Ascending aorta (tissue), 2 donors: Measurements from ENCODE around the gene SPAG17. TPM values are rescaled to one million over a fixed set of nuclear protein-coding genes. Genes with fewer than 3 reads are reported as not detected.

Experiments
- DNase-seq, 2 donors: peaks; one replicate each; pipeline ENCODE4 v3.0.0-alpha.2; 2019; ENCODE audit warnings: low spot score in 2 of 2
- H3K27ac ChIP-seq, 2 donors: fragments of 200-600 bp; sonication (generic); one replicate each; pipeline ENCODE4 v1.5.1; 2016 to 2017; ENCODE audit warnings: mild to moderate bottlenecking in 1 of 2
- H3K27me3 ChIP-seq: fragments of 200-600 bp; sonication (generic); one replicate; pipeline ENCODE4 v1.5.1; 2017
- H3K36me3 ChIP-seq, 2 donors: fragments of 200-600 bp; sonication (generic); one replicate each; pipeline ENCODE4 v1.5.1; 2016
- H3K4me1 ChIP-seq, 2 donors: fragments of 200-600 bp; sonication (generic); one replicate each; pipeline ENCODE4 v1.5.1; 2016 to 2017; ENCODE audit warnings: mild to moderate bottlenecking in 1 of 2
- H3K4me3 ChIP-seq, 2 donors: fragments of 200-600 bp; sonication (generic); one replicate each; pipeline ENCODE4 v1.5.1; 2016 to 2017; ENCODE audit warnings: mild to moderate bottlenecking in 1 of 2
- H3K9me3 ChIP-seq, 2 donors: fragments of 200-600 bp; sonication (generic); one replicate each; pipeline ENCODE4 v1.5.1; 2016
- CTCF ChIP-seq, 3 experiments: fragments of 200-600 bp in 2 of 3; fragments of 450-650 bp in 1 of 3; sonication (generic) in 2 of 3; IDR thresholded peaks; one replicate each; pipeline ENCODE4 v1.5.1; 2016 to 2019; ENCODE audit warnings: antibody characterized with exemption in 3 of 3, mild to moderate bottlenecking in 1 of 3, moderate library complexity in 1 of 3
- intact Hi-C: fragments of 100-400 bp; cut with DNase I; formaldehyde crosslinking; loops from one replicate; pipeline ENCODE4 v1.15.1; 2023
- total RNA-seq: library from RNA; depleted of rRNA; stranded (reverse); fragments of >200 nt; gene quantifications from one replicate; pipeline ENCODE4 v1.1.0, GENCODE V29; 2016

SPAG17 gene
- total RNA-seq, 1 donor from 2014 or later: not detected

- no peaks in the 10 kb centered on the region for H3K9me3 ChIP-seq
- H3K4me1 ChIP-seq: no peaks in the 10 kb centered on the region
- intact Hi-C loops: no loop called here
- no peak for DNase-seq
- no peak overlapping the region for H3K4me3 ChIP-seq
- no peak for TF ChIP-seq CTCF (IDR thresholded peaks at IDR 0.05)
- H3K27me3 ChIP-seq: no peaks in the 10 kb centered on the region
- H3K27ac ChIP-seq: no peak overlapping the region
- no peaks in the 10 kb centered on the region for H3K36me3 ChIP-seq
These were observed 161.8 kb downstream of the SPAG17 start for GRCh38 chr1:118023199-118023598.

GRCh38 chr1:118021668-118022067 is 163.4 kb downstream of the SPAG17 start:
- Histone ChIP-seq H3K27me3 (no peaks in the 10 kb centered on the region), H3K36me3 (no peaks in the 10 kb centered on the region), H3K4me1 (no peaks in the 10 kb centered on the region), H3K9me3 (no peaks in the 10 kb centered on the region), H3K4me3 (no peak overlapping the region), H3K27ac (no peak overlapping the region)
- intact Hi-C loops: no loop called here
- no peak for DNase-seq
- no peak for TF ChIP-seq CTCF (IDR thresholded peaks at IDR 0.05)

GRCh38 chr1:118018060-118018459 is 167.0 kb downstream of the SPAG17 start:
- intact Hi-C loops: no loop called here
- no peak for TF ChIP-seq CTCF (IDR thresholded peaks at IDR 0.05)
- H3K4me1 ChIP-seq: no peaks in the 10 kb centered on the region
- H3K36me3 ChIP-seq: no peaks in the 10 kb centered on the region
- H3K27me3 ChIP-seq: no peaks in the 10 kb centered on the region
- no peak for DNase-seq
- H3K27ac ChIP-seq: no peak overlapping the region
- no peak overlapping the region for H3K4me3 ChIP-seq
- no peaks in the 10 kb centered on the region for H3K9me3 ChIP-seq

GRCh38 chr1:118013938-118014337 is 171.1 kb downstream of the SPAG17 start:
- intact Hi-C loops: no loop called here
- TF ChIP-seq CTCF (IDR thresholded peaks at IDR 0.05): no peak
- no peaks in the 10 kb centered on the region for H3K36me3 ChIP-seq
- no peak overlapping the region for H3K27ac ChIP-seq
- no peaks in the 10 kb centered on the region for H3K27me3 ChIP-seq
- DNase-seq: no peak
- no peaks in the 10 kb centered on the region for H3K4me1 ChIP-seq
- H3K4me3 ChIP-seq: no peak overlapping the region
- no peaks in the 10 kb centered on the region for H3K9me3 ChIP-seq

- no peaks in the 10 kb centered on the region for H3K36me3 ChIP-seq
- no peaks in the 10 kb centered on the region for H3K9me3 ChIP-seq
- intact Hi-C loops: no loop called here
- no peak for TF ChIP-seq CTCF (IDR thresholded peaks at IDR 0.05)
- no peaks in the 10 kb centered on the region for H3K4me1 ChIP-seq
- H3K4me3 ChIP-seq: no peak overlapping the region
- H3K27ac ChIP-seq: no peak overlapping the region
- no peaks in the 10 kb centered on the region for H3K27me3 ChIP-seq
- DNase-seq: no peak
These were observed 171.7 kb downstream of the SPAG17 start for GRCh38 chr1:118013336-118013735.

GRCh38 chr1:118012515-118013124 is 172.4 kb downstream of the SPAG17 start:
- DNase-seq: no peak
- Histone ChIP-seq H3K4me3 (no peak overlapping the region), H3K36me3 (no peaks in the 10 kb centered on the region), H3K9me3 (no peaks in the 10 kb centered on the region), H3K4me1 (no peaks in the 10 kb centered on the region), H3K27ac (no peak overlapping the region), H3K27me3 (no peaks in the 10 kb centered on the region)
- intact Hi-C loops: no loop called here
- TF ChIP-seq CTCF (IDR thresholded peaks at IDR 0.05): no peak
